Activated naive CD8-positive, alpha-beta T cell treated with anti-CD3 and anti-CD28 coated beads, Interleukin-2, amount 10 ng/mL, durations not matched to agents 7 days and 5 days (primary cell): ENCODE results near the gene HOXB8. TPM values are rescaled to one million over a fixed set of nuclear protein-coding genes. Genes with fewer than 3 reads are reported as not detected.
A peak's percentile ranks its signal among the peaks of the same experiment; 100 is the strongest.

Source experiments
- ATAC-seq: fragments of 150-1000 bp; cut with Tn5 transposase; one replicate; pipeline ENCODE4 v1.10.0; 2021; ENCODE audit warnings: low read depth, moderate library complexity
- POLR2A ChIA-PET: fragments of 350-600 bp; sonication (Branson Sonifier 250); formaldehyde crosslinking; loops from one replicate; lab custom pipeline; 2021; ENCODE audit warnings: antibody characterized with exemption; lab: Charles Lee
- DNase-seq: peaks from one replicate; pipeline ENCODE4 v3.0.0; 2021
- H3K27ac Mint-ChIP-seq: one replicate; pipeline ENCODE4 v1.8.0; 2022; ENCODE audit warnings: mild to moderate bottlenecking, mixed read lengths
- H3K27me3 Mint-ChIP-seq: one replicate; pipeline ENCODE4 v1.8.0; 2022; ENCODE audit warnings: mild to moderate bottlenecking, moderate library complexity, mixed read lengths
- H3K36me3 Mint-ChIP-seq: one replicate; pipeline ENCODE4 v1.8.0; 2021; ENCODE audit warnings: mild to moderate bottlenecking, mixed read lengths
- H3K4me1 Mint-ChIP-seq: one replicate; pipeline ENCODE4 v1.8.0; 2021; ENCODE audit warnings: mixed read lengths
- H3K4me3 Mint-ChIP-seq: one replicate; pipeline ENCODE4 v1.8.0; 2022; ENCODE audit warnings: mild to moderate bottlenecking, moderate library complexity, mixed read lengths
- H3K9me3 Mint-ChIP-seq: one replicate; pipeline ENCODE4 v1.8.0; 2021; ENCODE audit warnings: mixed read lengths
- total RNA-seq, 2 experiments: library from RNA; stranded (reverse); gene quantifications; one replicate each; pipeline ENCODE4 v1.2.3, GENCODE V29; 2021

The HOXB8 gene
- total RNA-seq, 2 experiments from 2014 or later, result not detected

GRCh38 chr17:48615963-48616716 lies 1.0 kb upstream of the HOXB8 start:
- POLR2A ChIA-PET, result no interaction called here
- Mint-ChIP-seq H3K27me3 (peaks cover 87% of the 10 kb centered on the region), H3K27ac (no peak overlapping the region), H3K36me3 (no peaks in the 10 kb centered on the region), H3K4me1 (peaks cover 35% of the 10 kb centered on the region), H3K4me3 (no peak overlapping the region), H3K9me3 (no peaks in the 10 kb centered on the region)
- DNase-seq (no peak), ATAC-seq (no peak)

GRCh38 chr17:48613862-48614694 lies 1.0 kb downstream of the HOXB8 start:
- Mint-ChIP-seq H3K9me3 (no peaks in the 10 kb centered on the region), H3K4me3 (peak overlapping the region; percentile 47), H3K27me3 (peaks cover 80% of the 10 kb centered on the region), H3K36me3 (no peaks in the 10 kb centered on the region), H3K27ac (peak overlapping the region; percentile 60), H3K4me1 (peaks cover 42% of the 10 kb centered on the region)
- POLR2A ChIA-PET, result interaction anchor here (0.9 to 1.6 kb wide), 3 partner anchors 12 to 21 kb away, joined by 3 to 5 read pairs (median 4); partner anchors contain the start of gene HOXB9
- ATAC-seq (no peak), DNase-seq (peak; percentile 61)

DNA sequence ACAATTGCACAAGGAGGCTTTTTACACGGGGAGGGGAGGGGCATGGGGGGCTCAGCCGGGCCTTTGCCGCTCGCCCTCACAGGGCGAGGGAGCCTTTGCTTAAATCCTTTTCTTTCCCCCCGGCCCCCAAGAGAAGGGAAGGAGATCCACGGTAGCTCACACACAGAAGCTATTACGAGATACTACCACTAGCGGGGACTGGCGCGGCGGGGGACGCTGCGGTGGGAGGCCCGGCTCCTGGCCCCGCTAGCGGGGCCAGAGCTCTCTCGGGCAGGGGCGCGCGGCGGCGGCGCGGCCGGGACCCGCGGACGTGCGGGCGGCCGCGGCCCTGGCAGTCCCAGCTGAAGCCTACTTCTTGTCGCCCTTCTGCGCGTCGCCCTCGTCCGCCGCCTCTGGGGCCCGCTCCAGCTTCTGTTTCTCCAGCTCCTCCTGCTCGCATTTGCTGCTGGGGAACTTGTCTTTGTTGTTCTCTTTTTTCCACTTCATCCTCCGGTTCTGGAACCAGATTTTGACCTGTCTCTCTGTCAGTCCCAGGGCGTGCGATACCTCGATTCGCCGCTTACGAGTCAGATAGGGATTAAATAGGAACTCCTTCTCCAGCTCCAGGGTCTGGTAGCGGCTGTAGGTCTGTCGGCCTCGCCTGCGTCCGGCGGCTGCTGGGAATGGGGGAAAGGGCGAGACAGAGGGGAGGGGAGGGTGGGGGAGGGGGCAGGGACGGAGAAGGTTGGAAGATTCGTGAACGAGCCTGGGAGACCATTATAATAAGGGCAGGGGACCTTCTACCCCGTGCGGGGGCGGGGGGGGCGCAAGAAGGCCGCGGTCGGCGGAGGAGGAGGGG lies 2.0 kb downstream of the HOXB8 start:
- peaks cover 78% of the 10 kb centered on the region for H3K27me3 Mint-ChIP-seq
- ATAC-seq (peak; percentile 55), DNase-seq (peak; percentile 66)
- H3K36me3 Mint-ChIP-seq, result no peaks in the 10 kb centered on the region
- no peaks in the 10 kb centered on the region for H3K9me3 Mint-ChIP-seq
- no peak overlapping the region for H3K27ac Mint-ChIP-seq
- peak overlapping the region; percentile 79 for H3K4me3 Mint-ChIP-seq
- POLR2A ChIA-PET, result interaction anchor here (1.6 kb wide), 1 partner anchor 13 kb away, joined by 5 read pairs; the partner anchor contains the start of gene HOXB9
- peaks cover 37% of the 10 kb centered on the region for H3K4me1 Mint-ChIP-seq

DNA sequence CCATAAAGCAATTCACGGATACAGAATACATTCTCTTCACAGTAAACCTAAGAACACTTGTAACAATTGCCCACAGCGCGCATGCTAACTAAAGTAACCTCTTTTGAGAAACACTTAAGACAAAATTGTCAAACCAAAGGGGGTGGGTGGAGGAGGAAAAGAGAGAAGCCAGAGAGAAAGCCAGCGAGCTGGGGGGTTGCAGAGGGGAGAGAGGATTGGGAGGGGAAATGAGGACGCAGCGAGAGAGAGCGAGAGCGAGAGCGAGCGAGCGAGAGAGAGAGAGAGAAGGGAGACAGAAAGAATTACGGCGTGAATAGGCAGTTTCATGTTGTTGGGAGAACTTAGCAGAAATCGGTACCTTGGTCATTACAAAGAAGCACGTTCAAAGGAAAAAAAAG lies 2.6 kb downstream of the HOXB8 start:
- Mint-ChIP-seq H3K27me3 (peaks cover 79% of the 10 kb centered on the region), H3K9me3 (no peaks in the 10 kb centered on the region), H3K36me3 (no peaks in the 10 kb centered on the region), H3K27ac (no peak overlapping the region), H3K4me3 (peak overlapping the region; percentile 69), H3K4me1 (peaks cover 35% of the 10 kb centered on the region)
- DNase-seq (no peak), ATAC-seq (no peak)
- POLR2A ChIA-PET, result no interaction called here

- no peak overlapping the region for H3K27ac Mint-ChIP-seq
- peak overlapping the region; percentile 86 for H3K4me3 Mint-ChIP-seq
- peaks cover 31% of the 10 kb centered on the region for H3K4me1 Mint-ChIP-seq
- ATAC-seq (no peak), DNase-seq (no peak)
- peaks cover 76% of the 10 kb centered on the region for H3K27me3 Mint-ChIP-seq
- no peaks in the 10 kb centered on the region for H3K9me3 Mint-ChIP-seq
- POLR2A ChIA-PET, result no interaction called here
- H3K36me3 Mint-ChIP-seq, result no peaks in the 10 kb centered on the region
These were observed 3.2 kb downstream of the HOXB8 start for GRCh38 chr17:48611681-48612455.

- Mint-ChIP-seq H3K4me1 (peaks cover 31% of the 10 kb centered on the region), H3K27ac (peak overlapping the region; percentile 59), H3K27me3 (peaks cover 78% of the 10 kb centered on the region), H3K36me3 (no peaks in the 10 kb centered on the region), H3K4me3 (peak overlapping the region; percentile 86), H3K9me3 (no peaks in the 10 kb centered on the region)
- ATAC-seq (no peak), DNase-seq (no peak)
- POLR2A ChIA-PET, result no interaction called here
These were observed 3.9 kb downstream of the HOXB8 start for GRCh38 chr17:48611213-48611612.

GRCh38 chr17:48610282-48611211 lies 4.5 kb downstream of the HOXB8 start, which contains the start of gene HOXB7:
HOXB7 (minus strand) TSS chr17:48611017; CDS start chr17:48610918, 99 bp downstream.
- no peaks in the 10 kb centered on the region for H3K36me3 Mint-ChIP-seq
- H3K4me1 Mint-ChIP-seq, result peaks cover 31% of the 10 kb centered on the region
- H3K4me3 Mint-ChIP-seq, result peak within 1 kb of the TSS; percentile 86
- POLR2A ChIA-PET, result no interaction called here
- H3K27ac Mint-ChIP-seq, result peak within 1 kb of the TSS; percentile 59
- DNase-seq (peak; percentile 80), ATAC-seq (peak; percentile 43)
- H3K9me3 Mint-ChIP-seq, result no peaks in the 10 kb centered on the region
- peaks cover 76% of the 10 kb centered on the region for H3K27me3 Mint-ChIP-seq

DNA sequence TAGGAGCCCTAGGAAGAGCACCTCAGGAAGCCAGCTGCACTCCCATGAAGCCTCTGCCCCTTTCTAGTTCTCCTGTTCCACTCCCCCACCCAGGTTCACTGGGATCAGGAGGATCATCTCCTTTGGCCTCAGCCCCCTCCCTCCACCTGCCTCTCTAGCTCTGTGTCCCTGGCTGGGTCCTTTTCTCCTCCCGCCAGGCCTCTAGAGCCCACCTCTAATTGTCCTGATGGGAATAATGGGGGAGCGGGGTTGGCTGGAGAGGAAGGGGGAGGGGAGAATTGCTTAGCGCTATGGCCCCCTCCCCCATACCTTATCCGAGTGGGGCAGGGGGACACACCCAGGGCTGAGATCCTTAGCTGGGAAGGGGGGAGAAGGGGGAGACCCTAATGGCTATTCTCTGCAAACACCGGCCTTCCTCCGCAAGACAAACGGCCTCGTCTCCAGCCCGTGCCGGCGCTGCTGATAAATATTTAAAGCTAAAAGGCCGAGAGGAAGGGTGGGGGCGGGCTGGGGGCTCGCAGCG lies 5.3 kb downstream of the HOXB8 start:
- DNase-seq (no peak), ATAC-seq (no peak)
- peak overlapping the region; percentile 86 for H3K4me3 Mint-ChIP-seq
- H3K27me3 Mint-ChIP-seq, result peaks cover 75% of the 10 kb centered on the region
- H3K9me3 Mint-ChIP-seq, result no peaks in the 10 kb centered on the region
- peaks cover 29% of the 10 kb centered on the region for H3K4me1 Mint-ChIP-seq
- H3K27ac Mint-ChIP-seq, result no peak overlapping the region
- no peaks in the 10 kb centered on the region for H3K36me3 Mint-ChIP-seq
- POLR2A ChIA-PET, result no interaction called here

GRCh38 chr17:48609033-48609432 lies 6.1 kb downstream of the HOXB8 start:
- ATAC-seq (no peak), DNase-seq (no peak)
- Mint-ChIP-seq H3K27me3 (peaks cover 75% of the 10 kb centered on the region), H3K4me1 (peaks cover 27% of the 10 kb centered on the region), H3K4me3 (peak overlapping the region; percentile 11), H3K27ac (no peak overlapping the region), H3K36me3 (no peaks in the 10 kb centered on the region), H3K9me3 (no peaks in the 10 kb centered on the region)
- POLR2A ChIA-PET, result no interaction called here

GRCh38 chr17:48608494-48608834 lies 6.6 kb downstream of the HOXB8 start:
- DNase-seq (no peak), ATAC-seq (no peak)
- no peaks in the 10 kb centered on the region for H3K36me3 Mint-ChIP-seq
- POLR2A ChIA-PET, result no interaction called here
- H3K27me3 Mint-ChIP-seq, result peaks cover 73% of the 10 kb centered on the region
- H3K4me3 Mint-ChIP-seq, result no peak overlapping the region
- no peak overlapping the region for H3K27ac Mint-ChIP-seq
- H3K9me3 Mint-ChIP-seq, result no peaks in the 10 kb centered on the region
- H3K4me1 Mint-ChIP-seq, result peaks cover 28% of the 10 kb centered on the region

DNA sequence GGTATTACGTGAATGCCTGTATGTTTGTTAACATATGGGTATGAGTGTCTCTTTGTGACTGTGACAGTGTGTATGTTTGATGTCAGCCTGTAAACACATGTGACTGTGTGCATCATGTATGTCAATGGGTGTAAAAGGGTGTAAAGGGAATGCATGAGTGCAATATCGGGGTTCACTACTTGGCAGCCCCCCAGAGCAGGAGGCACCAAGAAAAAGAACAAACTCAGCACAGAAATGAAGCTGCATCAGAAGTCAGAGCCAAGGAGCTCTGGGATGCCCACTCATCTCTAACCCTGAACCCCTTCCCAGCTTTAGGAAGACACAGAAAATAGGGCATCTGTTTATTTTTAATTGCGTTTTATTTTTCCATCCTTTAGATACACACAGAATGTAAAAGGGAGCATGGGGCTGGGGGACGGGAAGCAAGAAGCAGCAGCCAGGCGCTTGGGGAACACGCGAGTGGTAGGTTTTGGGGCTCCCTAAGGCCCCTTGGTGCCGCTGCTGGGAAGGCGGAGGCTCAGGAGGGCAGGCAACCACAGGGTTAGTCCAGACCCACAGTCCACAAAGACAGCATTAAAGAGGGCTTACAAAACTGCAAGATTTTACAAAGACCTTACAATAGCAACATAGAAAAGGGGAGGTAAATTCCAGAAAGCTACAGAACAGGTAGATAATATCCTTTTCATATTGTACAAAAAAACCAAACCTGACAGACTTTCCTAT lies 8.0 kb downstream of the HOXB8 start:
- no peak for DNase-seq
- Mint-ChIP-seq H3K27ac (no peak overlapping the region), H3K36me3 (no peaks in the 10 kb centered on the region), H3K4me1 (peaks cover 29% of the 10 kb centered on the region), H3K4me3 (no peak overlapping the region), H3K27me3 (peaks cover 79% of the 10 kb centered on the region), H3K9me3 (no peaks in the 10 kb centered on the region)
- POLR2A ChIA-PET, result interaction anchor here (0.6 to 1.1 kb wide), 3 partner anchors 14 to 527 kb away, joined by 3 to 4 read pairs (median 3); partner anchors contain the start of gene HOXB5
- ATAC-seq, result no peak
